A172 (cell line): ENCODE measurements around the gene LAMB2. TPM values are rescaled to one million over a fixed set of nuclear protein-coding genes. Genes with fewer than 3 reads are reported as not detected.

Experiments
- DNase-seq: peaks from one replicate; pipeline ENCODE4 v3.0.0-alpha.2; 2015; ENCODE audit warnings: low spot score
- total RNA-seq: library from RNA; depleted of rRNA; stranded (reverse); fragments of >200 nt; shearing (Covaris generic); gene quantifications from 2 replicates; pipeline ENCODE4 v1.2.3, GENCODE V29; 2014

The LAMB2 gene
- total RNA-seq, 1 experiment from 2014 or later: 192 TPM

- DNase-seq: no peak
Observed at GRCh38 chr3:49161808-49162530, 29.1 kb upstream of the LAMB2 start.

GRCh38 chr3:49161197-49161596 lies 28.3 kb upstream of the LAMB2 start:
- no peak for DNase-seq

- DNase-seq: no peak
Observed at GRCh38 chr3:49158792-49159191, 25.9 kb upstream of the LAMB2 start.

GRCh38 chr3:49158103-49158709 lies 25.4 kb upstream of the LAMB2 start:
- peak; percentile 26 for DNase-seq

GRCh38 chr3:49157289-49157688 lies 24.4 kb upstream of the LAMB2 start:
- DNase-seq: no peak

- no peak for DNase-seq
Observed at GRCh38 chr3:49153349-49153912, 20.6 kb upstream of the LAMB2 start.

- no peak for DNase-seq
Observed at GRCh38 chr3:49151610-49152009, 18.8 kb upstream of the LAMB2 start.

- DNase-seq: no peak
Observed at GRCh38 chr3:49148159-49148558, 15.3 kb upstream of the LAMB2 start.

- DNase-seq: no peak
Observed at GRCh38 chr3:49140080-49140479, 7.2 kb upstream of the LAMB2 start.

- no peak for DNase-seq
Observed at GRCh38 chr3:49135499-49135898, 2.6 kb upstream of the LAMB2 start.

- DNase-seq: peak; percentile 26
Observed at GRCh38 chr3:49134471-49135265, 1.8 kb upstream of the LAMB2 start.

- DNase-seq: peak; percentile 78
Observed at GRCh38 chr3:49133226-49133951, 539 bp upstream of the LAMB2 start.

GRCh38 chr3:49132073-49132436 lies 795 bp downstream of the LAMB2 start:
- DNase-seq: no peak

- DNase-seq: no peak
Observed at GRCh38 chr3:49131576-49131975, 1.3 kb downstream of the LAMB2 start.

- DNase-seq: no peak
Observed at GRCh38 chr3:49131040-49131439, 1.8 kb downstream of the LAMB2 start.

GRCh38 chr3:49124991-49125670 lies 7.7 kb downstream of the LAMB2 start:
- DNase-seq: no peak

- no peak for DNase-seq
Observed at GRCh38 chr3:49124203-49124602, 8.6 kb downstream of the LAMB2 start.

GRCh38 chr3:49123687-49124086 lies 9.2 kb downstream of the LAMB2 start:
- DNase-seq: no peak

- no peak for DNase-seq
Observed at GRCh38 chr3:49122886-49123545, 9.8 kb downstream of the LAMB2 start.

GRCh38 chr3:49122451-49122850 lies 10.4 kb downstream of the LAMB2 start:
- no peak for DNase-seq

GRCh38 chr3:49122022-49122421 lies 10.8 kb downstream of the LAMB2 start:
- DNase-seq: no peak
